Panc1 (cell line): ENCODE data around the gene FIS1. TPM values are rescaled to one million over a fixed set of nuclear protein-coding genes. Genes with fewer than 3 reads are reported as not detected.

Experiments
- ATAC-seq: fragments of 200-7000 bp; cut with Tn5 transposase; 2 replicates; pipeline ENCODE4 v1.9.1; 2020; ENCODE audit warnings: mild to moderate bottlenecking, moderate library complexity
- BruUV-seq: library from RNA; stranded (reverse); fragments of 400-500 nt; replicated peaks from 2 replicates; lab custom pipeline; 2021; lab: Mats Ljungman, UMichigan
- CTCF ChIA-PET: fragments of 300-600 bp; sonication (Branson Sonifier 250); formaldehyde crosslinking; loops from one replicate; lab custom pipeline; 2022; ENCODE audit warnings: antibody characterized with exemption; lab: Charles Lee
- POLR2A ChIA-PET: fragments of 300-600 bp; sonication (Branson Sonifier 250); formaldehyde crosslinking; loops from one replicate; lab custom pipeline; 2022; ENCODE audit warnings: antibody characterized with exemption; lab: Charles Lee
- DNase-seq: peaks from one replicate; pipeline ENCODE4 v3.0.0-alpha.2; 2010; ENCODE audit warnings: low read depth, low spot score
- H3K27ac ChIP-seq: 2 replicates; pipeline ENCODE4 v1.5.1; 2011; ENCODE audit warnings: mild to moderate bottlenecking, low read length, inconsistent platforms
- H3K27me3 ChIP-seq: fragments of 200-500 bp; sonication (Bioruptor generic); 2 replicates; pipeline ENCODE4 v1.6.0; 2014; ENCODE audit warnings: low read length, inconsistent platforms; ENCODE audit not compliant: control insufficient read depth, insufficient read depth
- H3K36me3 ChIP-seq: fragments of 200-500 bp; sonication (Bioruptor generic); 2 replicates; pipeline ENCODE4 v1.5.1; 2014; ENCODE audit warnings: inconsistent platforms, mild to moderate bottlenecking, low read length, moderate library complexity; ENCODE audit not compliant: control insufficient read depth, insufficient read depth
- H3K4me1 ChIP-seq: 2 replicates; pipeline ENCODE4 v1.5.1; 2011; ENCODE audit warnings: inconsistent platforms, mild to moderate bottlenecking, low read length, moderate library complexity; ENCODE audit not compliant: control insufficient read depth, insufficient read depth
- H3K4me3 ChIP-seq, 2 experiments: 2 replicates each; pipeline ENCODE4 v1.5.1; 2011 to 2012; ENCODE audit warnings: low read depth in 2 of 2, low read length in 2 of 2, mild to moderate bottlenecking in 2 of 2, inconsistent platforms in 1 of 2, moderate library complexity in 1 of 2
- H3K9me3 ChIP-seq: fragments of 200-500 bp; sonication (Bioruptor generic); 2 replicates; pipeline ENCODE4 v1.5.1; 2014; ENCODE audit warnings: low read depth, mild to moderate bottlenecking, inconsistent platforms, low read length, moderate library complexity; ENCODE audit not compliant: control insufficient read depth, insufficient read depth
- CTCF ChIP-seq: fragments of 450-650 bp; IDR thresholded peaks from 2 replicates; pipeline ENCODE4 v1.5.1; 2017; ENCODE audit warnings: mild to moderate bottlenecking
- POLR2AphosphoS5 ChIP-seq: IDR thresholded peaks from 2 replicates; pipeline ENCODE4 v1.6.1; 2012; ENCODE audit warnings: mild to moderate bottlenecking, low read depth, low read length, moderate library complexity
- SIN3A ChIP-seq: IDR thresholded peaks from 2 replicates; pipeline ENCODE4 v1.6.1; 2012; ENCODE audit warnings: low read depth, mild to moderate bottlenecking, low read length, moderate library complexity, borderline replicate concordance; ENCODE audit not compliant: insufficient read depth
- TCF7L2 ChIP-seq: IDR thresholded peaks from 2 replicates; pipeline ENCODE4 v1.6.1; 2011; ENCODE audit warnings: mild to moderate bottlenecking, low read depth, low read length, inconsistent platforms
- in situ Hi-C: cut with HindIII; loops from 2 replicates; pipeline ENCODE4 v1.10.0; 2016; ENCODE audit warnings: low sequenced_read_pairs, low pct_unique_long_range_greater_than_20kb
- intact Hi-C: fragments of 100-400 bp; cut with micrococcal nuclease; formaldehyde crosslinking; loops from one replicate; pipeline ENCODE4 v1.10.0; 2022; ENCODE audit not compliant: unreplicated experiment
- total RNA-seq: library from RNA; stranded (reverse); gene quantifications from one replicate; pipeline ENCODE4 v1.2.1, GENCODE V29; 2021; ENCODE audit not compliant: unreplicated experiment
- TF ChIP-seq, protein P1 (sequence below), 2 experiments: IDR thresholded peaks; 2 replicates each; pipeline ENCODE4 v1.6.1; 2011 to 2012; ENCODE audit warnings: low read depth in 2 of 2, control low read depth in 1 of 2, low read length in 1 of 2, mild to moderate bottlenecking in 1 of 2, moderate library complexity in 1 of 2; ENCODE audit not compliant: insufficient read depth in 1 of 2

Gene FIS1
- total RNA-seq, 1 experiment from 2014 or later: 110 TPM

DNA sequence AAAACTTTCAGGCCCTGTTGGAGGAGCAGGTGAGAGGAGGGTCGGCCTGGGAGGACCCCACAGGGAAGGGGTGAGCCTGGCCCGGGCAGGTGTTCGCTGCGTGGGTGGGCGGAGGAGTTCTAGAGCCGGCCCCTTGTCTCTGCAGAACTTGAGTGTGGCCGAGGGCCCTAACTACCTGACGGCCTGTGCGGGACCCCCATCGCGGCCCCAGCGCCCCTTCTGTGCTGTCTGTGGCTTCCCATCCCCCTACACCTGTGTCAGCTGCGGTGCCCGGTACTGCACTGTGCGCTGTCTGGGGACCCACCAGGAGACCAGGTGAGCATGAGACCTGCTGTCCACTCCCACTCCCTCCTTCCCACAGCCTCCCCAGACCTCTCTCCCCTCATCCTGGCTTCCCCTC lies 21.4 kb downstream of the FIS1 start:
- ATAC-seq (no peak), DNase-seq (no peak)
- no TSS peak for BruUV-seq
- no peaks in the 10 kb centered on the region; the same call in 1 of the 2 replicates for H3K36me3 ChIP-seq
- TF ChIP-seq POLR2AphosphoS5: no peak
- TF ChIP-seq, protein P1, sequence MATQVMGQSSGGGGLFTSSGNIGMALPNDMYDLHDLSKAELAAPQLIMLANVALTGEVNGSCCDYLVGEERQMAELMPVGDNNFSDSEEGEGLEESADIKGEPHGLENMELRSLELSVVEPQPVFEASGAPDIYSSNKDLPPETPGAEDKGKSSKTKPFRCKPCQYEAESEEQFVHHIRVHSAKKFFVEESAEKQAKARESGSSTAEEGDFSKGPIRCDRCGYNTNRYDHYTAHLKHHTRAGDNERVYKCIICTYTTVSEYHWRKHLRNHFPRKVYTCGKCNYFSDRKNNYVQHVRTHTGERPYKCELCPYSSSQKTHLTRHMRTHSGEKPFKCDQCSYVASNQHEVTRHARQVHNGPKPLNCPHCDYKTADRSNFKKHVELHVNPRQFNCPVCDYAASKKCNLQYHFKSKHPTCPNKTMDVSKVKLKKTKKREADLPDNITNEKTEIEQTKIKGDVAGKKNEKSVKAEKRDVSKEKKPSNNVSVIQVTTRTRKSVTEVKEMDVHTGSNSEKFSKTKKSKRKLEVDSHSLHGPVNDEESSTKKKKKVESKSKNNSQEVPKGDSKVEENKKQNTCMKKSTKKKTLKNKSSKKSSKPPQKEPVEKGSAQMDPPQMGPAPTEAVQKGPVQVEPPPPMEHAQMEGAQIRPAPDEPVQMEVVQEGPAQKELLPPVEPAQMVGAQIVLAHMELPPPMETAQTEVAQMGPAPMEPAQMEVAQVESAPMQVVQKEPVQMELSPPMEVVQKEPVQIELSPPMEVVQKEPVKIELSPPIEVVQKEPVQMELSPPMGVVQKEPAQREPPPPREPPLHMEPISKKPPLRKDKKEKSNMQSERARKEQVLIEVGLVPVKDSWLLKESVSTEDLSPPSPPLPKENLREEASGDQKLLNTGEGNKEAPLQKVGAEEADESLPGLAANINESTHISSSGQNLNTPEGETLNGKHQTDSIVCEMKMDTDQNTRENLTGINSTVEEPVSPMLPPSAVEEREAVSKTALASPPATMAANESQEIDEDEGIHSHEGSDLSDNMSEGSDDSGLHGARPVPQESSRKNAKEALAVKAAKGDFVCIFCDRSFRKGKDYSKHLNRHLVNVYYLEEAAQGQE (IDR thresholded peaks at IDR 0.05; ENCODE audit: insufficient read depth in 1 of 2, low read depth in 2 of 2, low read length in 1 of 2): no peak
- no peak for TF ChIP-seq SIN3A
- TF ChIP-seq TCF7L2: no peak
- TF ChIP-seq CTCF: no peak
- H3K27ac ChIP-seq: no peak overlapping the region
- intact Hi-C loops (no loop called here), in situ Hi-C loops (no loop called here)
- H3K9me3 ChIP-seq: no peaks in the 10 kb centered on the region
- peaks cover 6% of the 10 kb centered on the region for H3K4me1 ChIP-seq
- CTCF ChIA-PET: no interaction called here
- POLR2A ChIA-PET: no interaction called here
- no peak overlapping the region for H3K4me3 ChIP-seq
- H3K27me3 ChIP-seq: no peaks in the 10 kb centered on the region

DNA sequence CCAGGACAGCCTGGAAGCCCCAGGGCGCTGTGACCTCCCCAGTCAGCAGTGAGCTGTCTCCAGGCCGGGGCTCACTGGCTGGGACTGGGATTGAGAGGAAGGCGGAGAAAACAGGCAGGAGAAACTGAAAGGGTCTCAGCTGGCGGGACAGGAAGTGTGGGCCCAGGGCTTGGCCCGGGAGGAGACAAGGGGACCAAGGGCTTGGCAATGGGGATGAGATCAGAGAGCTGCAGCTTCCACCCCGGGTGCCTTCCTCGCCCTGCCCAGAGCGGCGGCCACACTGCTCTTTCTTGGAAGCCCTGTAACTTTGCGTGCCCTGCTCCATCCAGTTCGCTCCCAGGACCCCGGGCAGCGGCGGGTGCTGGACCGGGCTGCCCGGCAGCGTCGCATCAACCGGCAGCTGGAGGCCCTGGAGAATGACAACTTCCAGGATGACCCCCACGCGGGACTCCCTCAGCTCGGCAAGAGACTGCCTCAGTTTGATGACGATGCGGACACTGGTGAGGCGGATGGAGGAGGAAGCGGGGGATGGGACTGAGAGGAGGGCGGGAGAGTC lies 22.5 kb downstream of the FIS1 start:
- Histone ChIP-seq H3K27me3 (no peaks in the 10 kb centered on the region), H3K27ac (no peak overlapping the region), H3K36me3 (no peaks in the 10 kb centered on the region; the same call in 1 of the 2 replicates), H3K4me1 (peaks cover 6% of the 10 kb centered on the region), H3K9me3 (no peaks in the 10 kb centered on the region), H3K4me3 (no peak overlapping the region)
- ChIA-PET CTCF (no interaction called here), POLR2A (interaction anchor here (0.8 kb wide), 1 partner anchor 8 kb away, joined by 6 read pairs; no protein-coding TSS in a partner anchor)
- no peak for TF ChIP-seq TCF7L2
- no peak for TF ChIP-seq POLR2AphosphoS5
- TF ChIP-seq, protein P1 (IDR thresholded peaks at IDR 0.05; ENCODE audit: insufficient read depth in 1 of 2, low read depth in 2 of 2, low read length in 1 of 2): no peak
- no peak for TF ChIP-seq SIN3A
- TF ChIP-seq CTCF: no peak
- DNase-seq (no peak), ATAC-seq (no peak)
- intact Hi-C loops: no loop called here
- in situ Hi-C loops: no loop called here
- BruUV-seq: no TSS peak
